Spleen (tissue), 11 donors: ENCODE results near the gene XPO4. TPM values are rescaled to one million over a fixed set of nuclear protein-coding genes. Genes with fewer than 3 reads are reported as not detected.
"Not testable (repeated sequence)": the region's sequence is repeated elsewhere in the genome, so short reads cannot be mapped to it uniquely, and the experiment has no call there.

Source experiments
- DNase-seq: peaks from one replicate; pipeline ENCODE4 v3.0.0-alpha.2; 2020
- H3K27ac ChIP-seq, 8 donors: fragments of 200-600 bp; sonication (generic) in 7 of 8; 1 replicate in 4 of 8; 2 replicates in 4 of 8; pipeline versions ENCODE4 v1.5.0 to v1.8.0; 2016 to 2021; ENCODE audit warnings: inconsistent platforms in 4 of 8, mild to moderate bottlenecking in 4 of 8, moderate library complexity in 1 of 8
- H3K27me3 ChIP-seq, 7 donors: fragments of 200-600 bp; sonication (generic) in 6 of 7; replicated peaks in 1 of 7; 1 replicate in 4 of 7; 2 replicates in 3 of 7; pipeline versions ENCODE4 v1.5.0 to v1.8.0; 2016 to 2021; ENCODE audit warnings: inconsistent platforms in 3 of 7, mild to moderate bottlenecking in 1 of 7
- H3K36me3 ChIP-seq, 6 donors: fragments of 200-600 bp; sonication (generic) in 5 of 6; 1 replicate in 4 of 6; 2 replicates in 2 of 6; pipeline versions ENCODE4 v1.5.0 to v1.8.0; 2016 to 2021; ENCODE audit warnings: inconsistent platforms in 2 of 6
- H3K4me1 ChIP-seq, 6 donors: fragments of 200-600 bp; sonication (generic) in 5 of 6; 1 replicate in 3 of 6; 2 replicates in 3 of 6; pipeline versions ENCODE4 v1.5.0 to v1.8.0; 2016 to 2021; ENCODE audit warnings: inconsistent platforms in 3 of 6
- H3K4me3 ChIP-seq, 8 donors: fragments of 200-600 bp; sonication (generic) in 7 of 8; 1 replicate in 4 of 8; 2 replicates in 4 of 8; pipeline versions ENCODE4 v1.5.0 to v1.8.0; 2016 to 2021; ENCODE audit warnings: inconsistent platforms in 4 of 8, mild to moderate bottlenecking in 4 of 8, moderate library complexity in 2 of 8
- H3K9me3 ChIP-seq, 8 donors: fragments of 200-600 bp; sonication (generic) in 7 of 8; 1 replicate in 4 of 8; 2 replicates in 4 of 8; pipeline versions ENCODE4 v1.5.0 to v1.8.0; 2016 to 2021; ENCODE audit warnings: inconsistent platforms in 4 of 8
- CTCF ChIP-seq, 11 experiments: fragments of 200-600 bp in 7 of 11; fragments of 450-650 bp in 4 of 11; sonication (generic) in 4 of 11; IDR thresholded peaks in 8 of 11; conservative IDR thresholded peaks in 3 of 11; 1 replicate in 7 of 11; 2 replicates in 4 of 11; pipeline versions ENCODE4 v1.4.0 to v1.8.0; 2016 to 2021; ENCODE audit warnings: antibody characterized with exemption in 11 of 11, inconsistent platforms in 4 of 11, mild to moderate bottlenecking in 1 of 11
- POLR2A ChIP-seq, 3 donors: fragments of 450-650 bp; IDR thresholded peaks; one replicate each; pipeline ENCODE4 v1.5.1; 2017; ENCODE audit warnings: antibody characterized with exemption in 3 of 3, mild to moderate bottlenecking in 1 of 3
- POLR2AphosphoS5 ChIP-seq, 3 donors: sonication (generic); formaldehyde crosslinking; IDR thresholded peaks; one replicate each; pipeline ENCODE4 v1.5.1; 2017; ENCODE audit warnings: antibody characterized with exemption in 3 of 3
- WGBS, 5 donors: extraction: QIAGEN DNeasy Blood & Tissue Kit in 3 of 5; methylation state at CpG; one replicate each; pipeline versions ENCODE4 v1.1.5 to v1.1.7; 2013 to 2018; 5-methylcytosine and 5-hydroxymethylcytosine counted together
- intact Hi-C: fragments of 100-400 bp; cut with DNase I; formaldehyde crosslinking; loops from one replicate; pipeline ENCODE4 v1.15.0; 2023; ENCODE audit warnings: low total_unique reads
- polyA plus RNA-seq, 3 donors: library from polyadenylated mRNA; stranded (reverse); fragments of 200-250 nt; gene quantifications; one replicate each; pipeline ENCODE4 v1.2.1, GENCODE V29; 2013
- total RNA-seq, 7 donors: library from RNA; depleted of rRNA in 3 of 7; stranded (reverse); fragments of >200 nt in 3 of 7; fragmentation: NEBNext Ultra II Directional in 4 of 7; extraction: Animal tissue kit (Norgen Biotek cat#: 25700) in 4 of 7; gene quantifications; one replicate each; pipeline versions ENCODE4 v1.1.0 to v1.2.1, GENCODE V29; 2016 to 2021
- donor health status: healthy with polysubstance abuse.
- donor health status: DM: no; HTN: no; CAD: no; lungs with moderate emphysema.
- donor health status: DM: no; HTN: no; CAD: no.
- donor health status: Bipolar disorder and iron deficiency.
- donor health status: healthy.
- donor health status: DM: no; HTN: no; CAD: no.
- donor health status: DM: yes; HTN: yes; CAD: no.

Gene XPO4
- total and polyA plus RNA-seq, 10 donors, result 3.1 to 23.1 (median 17.5) TPM

GRCh38 chr13:20901668-20902437, 693 bp downstream of the XPO4 start:
- Histone ChIP-seq H3K27me3 (no peaks in the 10 kb centered on the region), H3K36me3 (peaks cover 0 to 27% (median 3%) of the 10 kb centered on the region in 6 donors), H3K9me3 (no peaks in the 10 kb centered on the region), H3K4me3 (peak overlapping the region; percentile 68 to 98 (median 88)), H3K4me1 (peaks cover 18 to 61% (median 34%) of the 10 kb centered on the region in 6 donors), H3K27ac (peak overlapping the region; percentile 76 to 95 (median 92))
- TF ChIP-seq POLR2A (IDR thresholded peaks at IDR 0.05) (no peak), CTCF (IDR thresholded peaks at IDR 0.05 in 8 of 11, conservative IDR thresholded peaks at IDR 0.05 in 3 of 11) (no peak)
- 3 to 6% (median 4%) methylated on average over 21 of the region's 21 CpGs for WGBS, 5 donors
- peak; percentile 79 for DNase-seq
- intact Hi-C loops, result no loop called here

GRCh38 chr13:20894245-20894644, 8.3 kb downstream of the XPO4 start:
- no peak overlapping the region for H3K27ac ChIP-seq
- H3K4me1 ChIP-seq, result peaks cover 0 to 69% (median 20%) of the 10 kb centered on the region in 6 donors
- H3K9me3 ChIP-seq, result no peaks in the 10 kb centered on the region
- no peak overlapping the region for H3K4me3 ChIP-seq
- intact Hi-C loops, result no loop called here
- no peak for TF ChIP-seq POLR2AphosphoS5 (IDR thresholded peaks at IDR 0.05)
- TF ChIP-seq CTCF (IDR thresholded peaks at IDR 0.05 in 8 of 11, conservative IDR thresholded peaks at IDR 0.05 in 3 of 11), result no peak
- no peak for TF ChIP-seq POLR2A (IDR thresholded peaks at IDR 0.05)
- DNase-seq, result no peak
- H3K36me3 ChIP-seq, result peaks cover 0 to 30% (median 0%) of the 10 kb centered on the region in 6 donors
- no peaks in the 10 kb centered on the region for H3K27me3 ChIP-seq
- WGBS, 5 donors, result 86 to 92% (median 88%) methylated on average over 2 of the region's 2 CpGs

- intact Hi-C loops, result no loop called here
- 76 to 79% (median 77%) methylated on average over 7 of the region's 7 CpGs for WGBS, 5 donors
- no peak for DNase-seq
- no peaks in the 10 kb centered on the region for H3K27me3 ChIP-seq
- H3K4me1 ChIP-seq, result peaks cover 0 to 47% (median 18%) of the 10 kb centered on the region in 6 donors
- no peak for TF ChIP-seq POLR2A (IDR thresholded peaks at IDR 0.05)
- TF ChIP-seq CTCF (IDR thresholded peaks at IDR 0.05 in 8 of 11, conservative IDR thresholded peaks at IDR 0.05 in 3 of 11), result no peak
- no peak for TF ChIP-seq POLR2AphosphoS5 (IDR thresholded peaks at IDR 0.05)
- no peak overlapping the region for H3K4me3 ChIP-seq
- no peak overlapping the region for H3K27ac ChIP-seq
- H3K9me3 ChIP-seq, result no peaks in the 10 kb centered on the region
- H3K36me3 ChIP-seq, result peaks cover 0 to 28% (median 0%) of the 10 kb centered on the region in 6 donors
Observed at GRCh38 chr13:20891768-20892167, 10.8 kb downstream of the XPO4 start.

GRCh38 chr13:20891034-20891433, 11.5 kb downstream of the XPO4 start:
- DNase-seq, result no peak

GRCh38 chr13:20890540-20890939, 12.0 kb downstream of the XPO4 start:
- H3K27me3 ChIP-seq, intact Hi-C loops, DNase-seq, H3K4me3 ChIP-seq, H3K27ac ChIP-seq, H3K9me3 ChIP-seq: not testable (repeated sequence)
- peaks cover 0 to 28% (median 0%) of the 10 kb centered on the region in 6 donors for H3K36me3 ChIP-seq
- peaks cover 0 to 46% (median 16%) of the 10 kb centered on the region in 6 donors for H3K4me1 ChIP-seq
- WGBS, 5 donors, result 89 to 97% (median 92%) methylated on average over 6 of the region's 6 CpGs

More at GRCh38 chr13:20891034-20891433, 11.5 kb downstream of the XPO4 start:
- intact Hi-C loops, result no loop called here
- TF ChIP-seq POLR2AphosphoS5 (IDR thresholded peaks at IDR 0.05) (no peak), POLR2A (IDR thresholded peaks at IDR 0.05) (no peak), CTCF (IDR thresholded peaks at IDR 0.05 in 8 of 11, conservative IDR thresholded peaks at IDR 0.05 in 3 of 11) (no peak)
- peaks cover 0 to 46% (median 16%) of the 10 kb centered on the region in 6 donors for H3K4me1 ChIP-seq
- H3K4me3 ChIP-seq, result no peak overlapping the region
- WGBS, 5 donors, result 75 to 87% (median 84%) methylated on average over 3 of the region's 3 CpGs
- H3K36me3 ChIP-seq, result peaks cover 0 to 28% (median 0%) of the 10 kb centered on the region in 6 donors
- H3K27me3 ChIP-seq, result no peaks in the 10 kb centered on the region
- no peak overlapping the region for H3K27ac ChIP-seq
- no peaks in the 10 kb centered on the region for H3K9me3 ChIP-seq
